Skin of body (tissue), 3 donors: Measurements from ENCODE around the gene ZNF682. TPM values are rescaled to one million over a fixed set of nuclear protein-coding genes. Genes with fewer than 3 reads are reported as not detected.
"Not testable (repeated sequence)": the region's sequence is repeated elsewhere in the genome, so short reads cannot be mapped to it uniquely, and the experiment has no call there.

Experiments
- DNase-seq: peaks from one replicate; lab custom pipeline; 2025; lab: John Stamatoyannopoulos, UW
- small RNA-seq: library from RNA; depleted of rRNA; stranded (forward); fragments of <200 nt; gene quantifications from one replicate; pipeline ENCODE3, GENCODE V24; 2014; ENCODE audit warnings: low replicate concordance
- total RNA-seq: library from RNA; depleted of rRNA; stranded (reverse); fragments of >200 nt; gene quantifications from one replicate; pipeline ENCODE4 v1.2.3, GENCODE V29; 2014

The ZNF682 gene
- total RNA-seq, 1 donor from 2014 or later, result 7.0 TPM

DNA sequence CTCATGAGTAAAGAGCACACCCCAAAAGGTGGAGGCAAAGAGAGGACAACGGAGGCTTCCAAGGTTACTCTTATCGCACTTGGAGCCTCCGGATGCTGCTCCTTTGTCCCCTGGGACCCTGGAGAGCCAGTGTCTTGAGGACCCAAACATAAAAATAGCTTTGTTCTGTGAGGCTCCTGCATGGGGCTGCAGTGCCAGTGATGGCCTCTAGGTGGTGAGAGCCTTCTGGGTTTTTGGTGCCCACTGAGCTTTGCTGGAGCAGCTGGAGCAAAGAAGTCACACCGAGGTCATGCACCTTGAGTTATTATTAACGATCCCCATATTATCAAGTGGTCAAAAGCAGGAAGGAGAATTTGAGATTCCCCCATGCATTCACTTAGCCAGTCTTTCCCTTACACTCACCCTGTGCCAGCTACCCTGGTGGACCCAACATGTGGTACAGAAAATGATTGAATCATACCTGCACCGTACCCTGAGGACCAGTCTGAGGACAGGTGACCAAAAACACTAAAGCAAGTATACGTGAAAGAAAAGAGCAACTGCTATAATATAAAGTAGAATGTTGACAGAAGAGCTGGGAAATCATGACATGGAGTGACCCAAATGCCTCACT is 41.5 kb downstream of the ZNF682 start:
- DNase-seq, result no peak

DNA sequence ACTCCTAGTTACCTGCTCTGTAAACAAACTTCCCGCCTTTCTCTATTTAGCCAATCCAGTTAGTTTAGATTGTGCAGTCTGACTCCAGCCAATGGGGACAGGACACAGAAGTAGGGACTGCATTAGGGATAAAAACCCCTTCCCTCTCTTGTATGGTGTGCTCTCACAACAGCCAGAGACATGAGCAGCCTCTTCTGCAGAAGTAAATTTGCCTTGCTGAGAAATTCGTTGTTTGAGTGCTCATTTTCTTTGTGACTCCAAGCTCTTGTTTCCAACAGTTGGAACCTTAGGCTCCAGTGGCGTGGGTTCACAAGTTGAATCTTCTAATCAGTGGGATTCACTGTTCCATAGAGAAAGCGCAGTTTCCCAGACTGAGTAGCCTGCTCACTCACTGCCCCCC is 72.4 kb downstream of the ZNF682 start:
- no peak for DNase-seq

DNA sequence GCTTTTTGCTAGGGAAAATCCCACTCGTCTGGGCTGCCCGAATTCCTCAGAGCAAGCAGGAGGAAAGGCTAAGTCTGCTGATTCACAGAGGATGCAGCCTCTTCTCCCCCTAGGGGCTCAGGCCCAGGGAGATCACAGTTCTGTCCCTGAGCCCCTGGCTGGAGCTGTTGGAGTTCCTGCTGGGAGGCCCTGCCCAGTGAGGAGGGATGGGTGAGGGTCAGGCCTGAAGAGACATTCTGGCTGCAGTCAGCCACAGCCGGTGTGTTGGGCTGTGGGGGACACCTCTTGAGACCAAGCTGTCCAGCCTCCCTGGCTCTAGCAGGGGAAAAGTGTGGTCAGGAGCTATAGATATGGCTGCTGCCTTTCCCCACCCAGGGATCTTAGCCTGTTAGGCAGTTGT is 73.2 kb downstream of the ZNF682 start:
- not testable (repeated sequence) for DNase-seq

DNA sequence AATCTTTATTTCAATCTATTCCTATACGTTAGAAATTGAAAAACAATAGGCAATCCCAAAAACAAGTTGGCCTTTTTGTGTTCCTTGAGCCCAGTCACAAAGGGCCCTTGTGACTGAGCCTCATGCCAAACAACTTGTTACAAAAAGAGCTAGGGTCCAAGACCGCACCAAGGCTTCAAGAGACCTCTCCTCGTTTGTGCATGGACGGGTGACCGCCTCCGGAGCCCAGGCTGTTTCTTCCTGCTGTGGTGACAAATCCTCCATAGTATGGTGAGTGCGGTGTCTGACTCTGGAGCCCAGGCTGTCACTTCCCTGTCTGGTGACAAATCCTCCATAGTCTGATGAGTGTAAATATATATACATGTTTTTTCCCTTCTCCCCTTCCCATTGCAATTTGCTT is 74.9 kb downstream of the ZNF682 start:
- DNase-seq, result no peak

DNA sequence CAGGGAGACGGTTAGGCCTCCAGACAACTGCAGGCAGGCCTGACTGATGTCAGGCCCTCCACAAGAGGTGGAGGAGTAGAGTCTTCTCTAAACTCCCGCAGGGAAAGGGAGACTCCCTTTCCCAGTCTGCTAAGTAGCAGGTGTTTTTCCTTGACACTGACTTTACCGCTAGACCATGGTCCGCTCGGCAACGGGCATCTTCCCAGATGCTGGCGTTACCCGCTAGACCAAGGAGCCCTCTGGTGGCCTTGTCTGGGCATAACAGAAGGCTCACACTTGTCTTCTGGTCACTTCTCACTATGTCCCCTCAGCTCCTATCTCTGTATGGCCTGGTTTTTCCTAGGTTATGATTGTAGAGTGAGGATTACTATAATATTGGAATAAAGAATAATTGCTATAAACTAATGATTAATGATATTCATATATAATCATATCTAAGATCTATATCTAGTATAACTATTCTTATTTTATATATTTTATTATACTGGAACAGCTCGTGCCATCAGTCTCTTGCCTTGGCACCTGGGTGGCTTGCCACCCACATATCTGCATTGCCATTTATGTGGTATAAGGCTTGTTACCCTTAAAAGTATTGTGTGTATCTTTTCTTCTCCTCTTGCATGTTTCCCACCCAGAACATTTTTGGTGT is 80.0 kb downstream of the ZNF682 start:
- peak; percentile 6 for DNase-seq

DNA sequence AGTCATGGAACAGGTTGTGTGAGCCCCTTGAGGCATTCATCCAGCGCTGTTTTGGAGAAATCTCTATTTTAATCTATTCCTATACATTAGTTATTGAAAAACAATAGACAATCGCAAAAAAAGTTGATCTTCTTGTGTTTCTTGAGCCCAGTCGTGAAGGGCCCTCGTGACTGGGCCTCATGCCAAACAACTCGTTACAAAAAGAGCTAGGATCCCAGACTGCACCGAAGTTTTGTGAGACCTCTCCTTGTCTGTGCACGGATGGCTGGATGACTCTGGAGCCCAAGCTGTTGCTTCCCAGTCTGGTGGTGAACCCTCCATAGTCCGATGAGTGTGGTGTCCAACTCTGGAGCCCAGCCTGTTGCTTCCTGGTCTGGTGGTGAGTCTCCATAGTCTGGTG is 81.5 kb downstream of the ZNF682 start:
- not testable (repeated sequence) for DNase-seq

DNA sequence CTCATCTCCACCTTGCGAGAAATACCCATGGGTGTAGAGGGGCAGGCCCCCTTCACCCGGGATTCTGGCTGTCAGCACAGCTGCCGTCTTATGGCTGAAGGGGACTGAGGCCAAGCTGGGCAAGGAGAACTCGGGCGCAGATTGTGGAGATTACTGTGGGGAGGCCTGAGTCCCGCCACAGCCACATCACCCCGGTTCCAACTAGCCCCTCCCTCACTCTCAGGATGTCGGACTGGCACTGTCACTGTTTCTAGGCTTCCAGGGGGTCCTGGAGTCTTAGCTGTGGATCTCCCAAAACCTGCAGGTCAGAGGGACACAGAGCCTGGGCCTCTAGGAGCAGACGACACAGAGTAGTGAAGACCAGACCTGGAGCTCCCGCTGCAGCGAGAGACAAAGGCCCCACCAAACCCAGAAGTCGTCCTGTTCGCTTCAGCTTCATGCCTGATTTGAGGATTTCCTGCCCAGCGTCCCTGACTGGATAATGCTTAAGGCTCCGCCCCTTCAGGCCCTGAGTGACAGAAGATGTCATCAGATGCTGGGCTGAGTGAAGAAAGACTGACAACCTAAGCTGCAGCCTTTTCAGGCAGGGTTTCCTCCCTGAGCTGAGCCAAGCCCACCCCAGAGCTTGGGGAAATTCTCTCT is 82.8 kb downstream of the ZNF682 start:
- peak; percentile 14 for DNase-seq

DNA sequence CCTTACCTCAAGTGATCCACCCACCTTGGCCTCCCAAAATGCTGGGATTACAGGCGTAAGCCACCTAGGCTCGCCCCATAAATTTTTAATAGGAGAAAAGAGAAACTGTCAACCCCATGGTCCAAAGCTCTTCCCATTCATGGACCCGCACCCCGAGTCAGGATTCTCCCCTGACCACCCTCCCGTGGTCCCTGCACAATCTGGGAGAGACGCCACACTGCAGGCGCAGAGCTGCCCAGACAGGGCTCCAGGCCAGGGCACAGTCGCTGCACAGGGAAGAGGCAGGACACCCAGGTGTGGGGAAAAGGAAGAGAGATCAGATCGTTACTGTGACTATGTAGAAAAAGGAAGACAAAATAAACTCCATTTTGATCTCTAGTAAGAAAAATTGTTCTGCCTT is 84.1 kb downstream of the ZNF682 start:
- no peak for DNase-seq

Small RNAs within 50 kb of the gene (small RNA-seq; reads per million reads assigned to genes)
- gene AC006539.3, result not detected

Other genes starting within 250 kb of the ZNF682 start
- 29.6 TPM for gene ZNF506, start 217.8 kb downstream of the ZNF682 start, total RNA-seq
- 9.5 TPM for gene ZNF253, start 173.6 kb downstream of the ZNF682 start, total RNA-seq
- gene ZNF93, start 138.6 kb downstream of the ZNF682 start, total RNA-seq, result 11.8 TPM
- 7.5 TPM for gene ZNF90, start 38.5 kb upstream of the ZNF682 start, total RNA-seq
- gene ZNF486, start 127.7 kb upstream of the ZNF682 start, total RNA-seq, result 12.8 TPM